D341Med (cell line): ENCODE results near the gene CMPK2.
"Not testable (repeated sequence)": the region's sequence is repeated elsewhere in the genome, so short reads cannot be mapped to it uniquely, and the experiment has no call there.

Source experiments
- DNase-seq: peaks from one replicate; pipeline ENCODE4 v3.0.0; 2012; ENCODE audit warnings: low spot score

The CMPK2 gene

GRCh38 chr2:6880200-6880733, 14.6 kb upstream of the CMPK2 start:
- no peak for DNase-seq

GRCh38 chr2:6879011-6879410, 13.3 kb upstream of the CMPK2 start:
- DNase-seq: no peak

- DNase-seq: no peak
These were observed 12.8 kb upstream of the CMPK2 start for GRCh38 chr2:6878549-6878948.

GRCh38 chr2:6877402-6878304, 11.9 kb upstream of the CMPK2 start, which contains the start of gene RSAD2:
Gene RSAD2 (plus strand): TSS chr2:6877777. CDS start chr2:6877801, 24 bp downstream.
- no peak for DNase-seq

GRCh38 chr2:6876309-6876708, 10.6 kb upstream of the CMPK2 start:
- no peak for DNase-seq

GRCh38 chr2:6874032-6874431, 8.3 kb upstream of the CMPK2 start:
- DNase-seq: no peak

GRCh38 chr2:6872394-6872793, 6.7 kb upstream of the CMPK2 start:
- no peak for DNase-seq

GRCh38 chr2:6866982-6867381, 1.3 kb upstream of the CMPK2 start:
- DNase-seq: no peak

- peak; percentile 39 for DNase-seq
These were observed 566 bp upstream of the CMPK2 start for GRCh38 chr2:6866275-6866671.

GRCh38 chr2:6864923-6865345, 773 bp downstream of the CMPK2 start:
- DNase-seq: no peak

GRCh38 chr2:6864231-6864754, 1.4 kb downstream of the CMPK2 start:
- DNase-seq: no peak

- DNase-seq: peak; percentile 25
These were observed 1.9 kb downstream of the CMPK2 start for GRCh38 chr2:6863792-6864191.

GRCh38 chr2:6860296-6860695, 5.4 kb downstream of the CMPK2 start:
- DNase-seq: no peak

GRCh38 chr2:6858466-6859027, 7.2 kb downstream of the CMPK2 start:
- DNase-seq: not testable (repeated sequence)

- no peak for DNase-seq
These were observed 9.2 kb downstream of the CMPK2 start for GRCh38 chr2:6856548-6856920.

- no peak for DNase-seq
These were observed 9.7 kb downstream of the CMPK2 start for GRCh38 chr2:6855860-6856547.

GRCh38 chr2:6854416-6854815, 11.3 kb downstream of the CMPK2 start:
- no peak for DNase-seq

- DNase-seq: no peak
These were observed 13.5 kb downstream of the CMPK2 start for GRCh38 chr2:6852195-6852594.

GRCh38 chr2:6846967-6847681, 18.6 kb downstream of the CMPK2 start:
- DNase-seq: no peak

- no peak for DNase-seq
These were observed 19.2 kb downstream of the CMPK2 start for GRCh38 chr2:6846540-6846939.

GRCh38 chr2:6845903-6846302, 19.8 kb downstream of the CMPK2 start:
- no peak for DNase-seq

- no peak for DNase-seq
These were observed 20.4 kb downstream of the CMPK2 start for GRCh38 chr2:6845312-6845711.
